Gastrocnemius medialis (tissue), 4 donors: Measurements from ENCODE around the gene ZBTB20. TPM values are rescaled to one million over a fixed set of nuclear protein-coding genes. Genes with fewer than 3 reads are reported as not detected.

Source experiments
- ATAC-seq, 2 donors: fragments of 150-250 bp; one replicate each; pipeline ENCODE4 v1.9.1; 2016
- DNase-seq, 2 donors: peaks; one replicate each; pipeline ENCODE4 v3.0.0-alpha.2; 2019
- H3K27ac ChIP-seq, 4 donors: fragments of 200-600 bp; sonication (generic); 1 replicate in 1 of 4; 2 replicates in 3 of 4; pipeline ENCODE4 v1.5.1; 2016 to 2018; ENCODE audit warnings: mild to moderate bottlenecking in 2 of 4, moderate library complexity in 1 of 4
- H3K27me3 ChIP-seq, 3 donors: fragments of 200-600 bp; sonication (generic) in 2 of 3; 1 replicate in 1 of 3; 2 replicates in 2 of 3; pipeline versions ENCODE4 v1.5.1 to v1.6.0; 2016 to 2019; ENCODE audit warnings: mild to moderate bottlenecking in 1 of 3, moderate library complexity in 1 of 3
- H3K36me3 ChIP-seq, 2 donors: fragments of 200-600 bp; sonication (generic) in 1 of 2; one replicate each; pipeline ENCODE4 v1.5.1; 2017 to 2018
- H3K4me1 ChIP-seq, 2 donors: fragments of 200-600 bp; sonication (generic) in 1 of 2; one replicate each; pipeline ENCODE4 v1.5.1; 2016 to 2017; ENCODE audit warnings: mild to moderate bottlenecking in 2 of 2
- H3K4me3 ChIP-seq, 4 donors: fragments of 200-600 bp; sonication (generic) in 3 of 4; 1 replicate in 1 of 4; 2 replicates in 3 of 4; pipeline ENCODE4 v1.5.1; 2016 to 2019; ENCODE audit warnings: mild to moderate bottlenecking in 2 of 4
- H3K9me3 ChIP-seq, 3 donors: fragments of 200-600 bp; sonication (generic) in 2 of 3; 1 replicate in 1 of 3; 2 replicates in 2 of 3; pipeline ENCODE4 v1.5.1; 2016 to 2019
- CTCF ChIP-seq, 5 experiments: fragments of 450-650 bp in 3 of 5; fragments of 200-600 bp in 2 of 5; sonication (generic) in 2 of 5; IDR thresholded peaks in 4 of 5; conservative IDR thresholded peaks in 1 of 5; 1 replicate in 4 of 5; 2 replicates in 1 of 5; pipeline ENCODE4 v1.5.1; 2016 to 2019; ENCODE audit warnings: antibody characterized with exemption in 5 of 5, mild to moderate bottlenecking in 3 of 5, moderate library complexity in 3 of 5
- POLR2A ChIP-seq, 2 donors: fragments of 450-650 bp; IDR thresholded peaks; one replicate each; pipeline ENCODE4 v1.6.1; 2017; ENCODE audit warnings: antibody characterized with exemption in 2 of 2, mild to moderate bottlenecking in 2 of 2, moderate library complexity in 2 of 2
- in situ Hi-C, 4 donors: fragments of 200-750 bp; cut with MboI; loops; one replicate each; pipeline versions ENCODE4 v1.15.0 to v1.8.0; 2017; ENCODE audit warnings: low sequenced_read_pairs in 4 of 4
- intact Hi-C: fragments of 100-400 bp; cut with DNase I; formaldehyde crosslinking; loops from one replicate; pipeline ENCODE4 v1.15.1; 2023; ENCODE audit warnings: low total_unique reads
- total RNA-seq, 4 donors: library from RNA; depleted of rRNA; stranded (reverse); fragments of >200 nt; gene quantifications; one replicate each; pipeline versions ENCODE4 v1.1.0 to v1.2.3, GENCODE V29; 2016

The ZBTB20 gene
- total RNA-seq, 4 donors from 2014 or later, result 47.6 to 86.5 (median 69.0) TPM

GRCh38 chr3:114480442-114480841, 666.6 kb downstream of the ZBTB20 start:
- Histone ChIP-seq H3K27me3 (no peaks in the 10 kb centered on the region), H3K36me3 (no peaks in the 10 kb centered on the region), H3K9me3 (no peaks in the 10 kb centered on the region), H3K27ac (peak overlapping the region in 2 of 4 donors; percentile 26 to 29), H3K4me3 (no peak overlapping the region), H3K4me1 (peaks cover 50 to 67% of the 10 kb centered on the region in 2 donors)
- intact Hi-C loops (no loop called here), in situ Hi-C loops (no loop called here)
- peak; percentile 70 to 75 for ATAC-seq
- no peak for DNase-seq
- no peak for TF ChIP-seq POLR2A (IDR thresholded peaks at IDR 0.05)
- TF ChIP-seq CTCF (IDR thresholded peaks at IDR 0.05 in 4 of 5, conservative IDR thresholded peaks at IDR 0.05 in 1 of 5), result no peak

GRCh38 chr3:114478801-114479200, 668.3 kb downstream of the ZBTB20 start:
- TF ChIP-seq POLR2A (IDR thresholded peaks at IDR 0.05) (no peak), CTCF (IDR thresholded peaks at IDR 0.05 in 4 of 5, conservative IDR thresholded peaks at IDR 0.05 in 1 of 5) (no peak)
- Histone ChIP-seq H3K27me3 (no peaks in the 10 kb centered on the region), H3K27ac (no peak overlapping the region), H3K9me3 (no peaks in the 10 kb centered on the region), H3K36me3 (no peaks in the 10 kb centered on the region), H3K4me3 (no peak overlapping the region), H3K4me1 (peaks cover 36 to 57% of the 10 kb centered on the region in 2 donors)
- intact Hi-C loops (no loop called here), in situ Hi-C loops (no loop called here)
- DNase-seq, result no peak
- ATAC-seq, result no peak

- H3K36me3 ChIP-seq, result no peaks in the 10 kb centered on the region
- no peak for TF ChIP-seq CTCF (IDR thresholded peaks at IDR 0.05 in 4 of 5, conservative IDR thresholded peaks at IDR 0.05 in 1 of 5)
- TF ChIP-seq POLR2A (IDR thresholded peaks at IDR 0.05), result no peak
- ATAC-seq, result no peak
- H3K9me3 ChIP-seq, result no peaks in the 10 kb centered on the region
- no peaks in the 10 kb centered on the region for H3K27me3 ChIP-seq
- no peak overlapping the region for H3K4me3 ChIP-seq
- in situ Hi-C loops (no loop called here), intact Hi-C loops (no loop called here)
- DNase-seq, result no peak
- peaks cover 29 to 48% of the 10 kb centered on the region in 2 donors for H3K4me1 ChIP-seq
- no peak overlapping the region for H3K27ac ChIP-seq
Observed at GRCh38 chr3:114476511-114476910, 670.6 kb downstream of the ZBTB20 start.

- DNase-seq, result no peak
- in situ Hi-C loops (no loop called here), intact Hi-C loops (no loop called here)
- Histone ChIP-seq H3K4me1 (peaks cover 32 to 45% of the 10 kb centered on the region in 2 donors), H3K4me3 (no peak overlapping the region), H3K27ac (no peak overlapping the region), H3K27me3 (no peaks in the 10 kb centered on the region), H3K36me3 (no peaks in the 10 kb centered on the region), H3K9me3 (no peaks in the 10 kb centered on the region)
- TF ChIP-seq CTCF (IDR thresholded peaks at IDR 0.05 in 4 of 5, conservative IDR thresholded peaks at IDR 0.05 in 1 of 5), result no peak
- TF ChIP-seq POLR2A (IDR thresholded peaks at IDR 0.05), result no peak
- no peak for ATAC-seq
Observed at GRCh38 chr3:114471478-114471877, 675.6 kb downstream of the ZBTB20 start.

- DNase-seq (no peak), ATAC-seq (no peak)
- in situ Hi-C loops, result no loop called here
- Histone ChIP-seq H3K27ac (no peak overlapping the region), H3K27me3 (no peaks in the 10 kb centered on the region), H3K4me3 (no peak overlapping the region), H3K36me3 (no peaks in the 10 kb centered on the region), H3K4me1 (peaks cover 28 to 36% of the 10 kb centered on the region in 2 donors), H3K9me3 (no peaks in the 10 kb centered on the region)
- intact Hi-C loops, result no loop called here
- no peak for TF ChIP-seq CTCF (IDR thresholded peaks at IDR 0.05 in 4 of 5, conservative IDR thresholded peaks at IDR 0.05 in 1 of 5)
- TF ChIP-seq POLR2A (IDR thresholded peaks at IDR 0.05), result no peak
Observed at GRCh38 chr3:114469070-114469469, 678.0 kb downstream of the ZBTB20 start.
